Trophoblast cell (in vitro differentiated cells and primary cell): ENCODE data around the gene INPP5D.

Experiments used
- DNase-seq, 2 donors: peaks; one replicate each; pipeline ENCODE4 v3.0.0-alpha.2; 2016
- H2AFZ ChIP-seq: 2 replicates; pipeline ENCODE4 v1.6.1; 2013; ENCODE audit warnings: low read length, moderate library complexity, mild to moderate bottlenecking; ENCODE audit not compliant: insufficient read depth, poor library complexity
- H2AK5ac ChIP-seq: 2 replicates; pipeline ENCODE4 v1.6.1; 2013; ENCODE audit warnings: mild to moderate bottlenecking, low read length
- H2BK120ac ChIP-seq: 2 replicates; pipeline ENCODE4 v1.6.1; 2013; ENCODE audit warnings: low read length, mild to moderate bottlenecking, moderate library complexity; ENCODE audit not compliant: insufficient read depth, poor library complexity
- H2BK12ac ChIP-seq: 2 replicates; pipeline ENCODE4 v1.6.1; 2013; ENCODE audit warnings: mild to moderate bottlenecking, low read length, moderate library complexity
- H2BK5ac ChIP-seq: 2 replicates; pipeline ENCODE4 v1.6.1; 2013; ENCODE audit warnings: low read length, low read depth, moderate library complexity, mild to moderate bottlenecking; ENCODE audit not compliant: poor library complexity
- H3K14ac ChIP-seq: 2 replicates; pipeline ENCODE4 v1.6.1; 2013; ENCODE audit warnings: mild to moderate bottlenecking, low read length
- H3K18ac ChIP-seq: 2 replicates; pipeline ENCODE4 v1.6.1; 2013; ENCODE audit warnings: mild to moderate bottlenecking, low read length
- H3K23ac ChIP-seq: 2 replicates; pipeline ENCODE4 v1.6.1; 2013; ENCODE audit warnings: low read length
- H3K27ac ChIP-seq: 2 replicates; pipeline ENCODE4 v1.5.1; 2013; ENCODE audit warnings: low read depth, mild to moderate bottlenecking, inconsistent platforms, low read length, moderate library complexity
- H3K27me3 ChIP-seq: 2 replicates; pipeline ENCODE4 v1.6.1; 2013; ENCODE audit warnings: inconsistent platforms, mild to moderate bottlenecking, low read length, moderate library complexity; ENCODE audit not compliant: insufficient read depth
- H3K36me3 ChIP-seq, 2 experiments: 1 replicate in 1 of 2; 2 replicates in 1 of 2; pipeline ENCODE4 v1.6.1; 2013; ENCODE audit warnings: low read length in 2 of 2, mild to moderate bottlenecking in 2 of 2, moderate library complexity in 1 of 2; ENCODE audit not compliant: insufficient read depth in 2 of 2, control insufficient read depth in 1 of 2
- H3K4ac ChIP-seq: 2 replicates; pipeline ENCODE4 v1.6.1; 2013; ENCODE audit warnings: low read depth, mild to moderate bottlenecking, low read length, moderate library complexity
- H3K4me1 ChIP-seq, 2 experiments: 1 replicate in 1 of 2; 2 replicates in 1 of 2; pipeline ENCODE4 v1.6.1; 2013; ENCODE audit warnings: low read length in 2 of 2, mild to moderate bottlenecking in 2 of 2, moderate library complexity in 1 of 2; ENCODE audit not compliant: insufficient read depth in 2 of 2, control insufficient read depth in 1 of 2
- H3K4me2 ChIP-seq: 2 replicates; pipeline ENCODE4 v1.6.1; 2013; ENCODE audit warnings: inconsistent platforms, mild to moderate bottlenecking, low read length, moderate library complexity
- H3K4me3 ChIP-seq: 2 replicates; pipeline ENCODE4 v1.5.1; 2013; ENCODE audit warnings: mild to moderate bottlenecking, low read depth, low read length, inconsistent platforms
- H3K79me1 ChIP-seq: one replicate; pipeline ENCODE4 v1.6.1; 2013; ENCODE audit warnings: low read length
- H3K79me2 ChIP-seq: 2 replicates; pipeline ENCODE4 v1.6.1; 2013; ENCODE audit warnings: low read length, mild to moderate bottlenecking; ENCODE audit not compliant: control insufficient read depth, insufficient read depth, poor library complexity
- H3K9ac ChIP-seq: 2 replicates; pipeline ENCODE4 v1.6.1; 2013; ENCODE audit warnings: mild to moderate bottlenecking, low read length
- H3K9me3 ChIP-seq: 2 replicates; pipeline ENCODE4 v1.6.1; 2013; ENCODE audit warnings: low read depth, mild to moderate bottlenecking, control low read depth, inconsistent platforms, low read length; ENCODE audit not compliant: insufficient read depth
- H4K12ac ChIP-seq: 2 replicates; pipeline ENCODE4 v1.6.1; 2013; ENCODE audit warnings: low read depth, mild to moderate bottlenecking, low read length, moderate library complexity
- H4K8ac ChIP-seq: 2 replicates; pipeline ENCODE4 v1.6.1; 2013; ENCODE audit warnings: low read depth, mild to moderate bottlenecking, low read length, moderate library complexity
- H4K91ac ChIP-seq: one replicate; pipeline ENCODE4 v1.6.1; 2013; ENCODE audit warnings: low read depth, mild to moderate bottlenecking, low read length, moderate library complexity
- WGBS: extraction: QIAGEN DNeasy Blood & Tissue Kit; methylation state at CpG from one replicate; pipeline ENCODE4 v1.1.7; 2013; ENCODE audit warnings: missing lambda C conversion rate; ENCODE audit not compliant: insufficient read length, insufficient coverage; ENCODE audit errors: extremely low coverage; 5-methylcytosine and 5-hydroxymethylcytosine counted together

The INPP5D gene

GRCh38 chr2:233142355-233142897 lies 82.3 kb downstream of the INPP5D start:
- H3K27me3 ChIP-seq, result no peaks in the 10 kb centered on the region
- no peak overlapping the region for H4K91ac ChIP-seq
- H3K9ac ChIP-seq, result no peak overlapping the region
- H3K4ac ChIP-seq, result no peak overlapping the region
- no CpG with 5 or more reads among the region's 6 CpGs for WGBS
- H3K27ac ChIP-seq, result no peak overlapping the region
- H3K79me1 ChIP-seq, result peaks cover 7% of the 10 kb centered on the region
- H3K18ac ChIP-seq, result no peak overlapping the region
- no peak overlapping the region for H2BK12ac ChIP-seq
- H2AFZ ChIP-seq, result no peak overlapping the region
- no peak overlapping the region for H3K23ac ChIP-seq
- H4K12ac ChIP-seq, result no peak overlapping the region
- no peak overlapping the region for H2BK5ac ChIP-seq
- no peaks in the 10 kb centered on the region for H3K79me2 ChIP-seq
- H3K4me1 ChIP-seq, result no peaks in the 10 kb centered on the region
- no peak overlapping the region for H3K4me3 ChIP-seq
- no peak overlapping the region for H2AK5ac ChIP-seq
- H3K36me3 ChIP-seq, result no peaks in the 10 kb centered on the region
- H2BK120ac ChIP-seq, result no peak overlapping the region
- no peak overlapping the region for H4K8ac ChIP-seq
- no peak overlapping the region for H3K14ac ChIP-seq
- peaks cover 12% of the 10 kb centered on the region for H3K9me3 ChIP-seq
- no peak overlapping the region for H3K4me2 ChIP-seq
- no peak for DNase-seq

- Histone ChIP-seq H3K27ac (no peak overlapping the region), H4K12ac (no peak overlapping the region), H3K27me3 (no peaks in the 10 kb centered on the region), H2AFZ (no peak overlapping the region), H3K9me3 (peaks cover 13% of the 10 kb centered on the region), H3K79me2 (no peaks in the 10 kb centered on the region), H3K4me1 (no peaks in the 10 kb centered on the region), H3K18ac (no peak overlapping the region), H3K14ac (no peak overlapping the region), H2AK5ac (no peak overlapping the region), H3K4me2 (no peak overlapping the region), H3K4ac (no peak overlapping the region), H4K8ac (no peak overlapping the region), H3K36me3 (peaks cover 0 to 2% of the 10 kb centered on the region in 2 experiments), H4K91ac (no peak overlapping the region), H3K9ac (no peak overlapping the region), H3K23ac (no peak overlapping the region), H2BK5ac (no peak overlapping the region), H3K79me1 (peaks cover 7% of the 10 kb centered on the region), H2BK12ac (no peak overlapping the region), H2BK120ac (no peak overlapping the region), H3K4me3 (peak overlapping the region; percentile 37)
- no CpG with 5 or more reads among the region's 3 CpGs for WGBS
- no peak for DNase-seq
Observed at GRCh38 chr2:233143700-233144331, 83.7 kb downstream of the INPP5D start.

- Histone ChIP-seq H3K14ac (no peak overlapping the region), H3K9ac (no peak overlapping the region), H3K36me3 (peaks cover 0 to 2% of the 10 kb centered on the region in 2 experiments), H3K4me3 (no peak overlapping the region), H3K27ac (no peak overlapping the region), H3K4me1 (no peaks in the 10 kb centered on the region), H2AK5ac (no peak overlapping the region), H2BK5ac (no peak overlapping the region), H3K4me2 (no peak overlapping the region), H3K4ac (no peak overlapping the region), H3K18ac (no peak overlapping the region), H2BK12ac (no peak overlapping the region), H2AFZ (no peak overlapping the region), H3K79me2 (no peaks in the 10 kb centered on the region), H3K23ac (no peak overlapping the region), H2BK120ac (no peak overlapping the region), H3K27me3 (no peaks in the 10 kb centered on the region), H3K9me3 (peaks cover 13% of the 10 kb centered on the region), H4K12ac (no peak overlapping the region), H4K91ac (no peak overlapping the region), H4K8ac (no peak overlapping the region), H3K79me1 (no peaks in the 10 kb centered on the region)
- no peak for DNase-seq
- WGBS, result no CpG with 5 or more reads among the region's 8 CpGs
Observed at GRCh38 chr2:233145726-233146125, 85.6 kb downstream of the INPP5D start.

DNA sequence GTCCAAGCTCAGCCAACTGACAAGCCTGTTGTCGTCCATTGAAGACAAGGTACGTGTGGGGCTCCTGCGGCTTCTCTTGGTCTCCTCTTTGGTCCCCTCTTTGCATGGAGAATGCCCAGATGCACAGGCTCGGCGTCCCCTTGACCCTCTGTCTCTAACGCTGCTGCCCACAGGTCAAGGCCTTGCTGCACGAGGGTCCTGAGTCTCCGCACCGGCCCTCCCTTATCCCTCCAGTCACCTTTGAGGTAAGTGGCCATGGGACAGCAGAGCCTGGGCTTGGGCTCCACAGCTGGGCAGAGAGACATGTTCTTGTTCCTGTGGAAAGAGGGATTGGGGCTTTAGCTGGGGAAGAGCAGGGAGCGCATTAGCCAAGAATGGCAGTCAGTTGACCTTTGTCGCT lies 86.1 kb downstream of the INPP5D start:
- no peak overlapping the region for H2BK5ac ChIP-seq
- H2BK12ac ChIP-seq, result no peak overlapping the region
- no peak for DNase-seq
- no peak overlapping the region for H2BK120ac ChIP-seq
- no peak overlapping the region for H3K9ac ChIP-seq
- H3K4me3 ChIP-seq, result no peak overlapping the region
- H4K8ac ChIP-seq, result no peak overlapping the region
- H3K36me3 ChIP-seq, result peaks cover 0 to 2% of the 10 kb centered on the region in 2 experiments
- H3K79me2 ChIP-seq, result no peaks in the 10 kb centered on the region
- no peaks in the 10 kb centered on the region for H3K79me1 ChIP-seq
- no peak overlapping the region for H3K18ac ChIP-seq
- no peak overlapping the region for H3K23ac ChIP-seq
- WGBS, result no CpG with 5 or more reads among the region's 11 CpGs
- H2AFZ ChIP-seq, result no peak overlapping the region
- H3K4me2 ChIP-seq, result no peak overlapping the region
- peaks cover 13% of the 10 kb centered on the region for H3K9me3 ChIP-seq
- H3K27me3 ChIP-seq, result no peaks in the 10 kb centered on the region
- no peak overlapping the region for H2AK5ac ChIP-seq
- H4K12ac ChIP-seq, result no peak overlapping the region
- no peaks in the 10 kb centered on the region for H3K4me1 ChIP-seq
- H3K27ac ChIP-seq, result no peak overlapping the region
- no peak overlapping the region for H3K4ac ChIP-seq
- H4K91ac ChIP-seq, result no peak overlapping the region
- no peak overlapping the region for H3K14ac ChIP-seq
